Heart left ventricle (tissue), 16 donors: ENCODE results near the gene ZSCAN10. TPM values are rescaled to one million over a fixed set of nuclear protein-coding genes. Genes with fewer than 3 reads are reported as not detected.
A peak's percentile ranks its signal among the peaks of the same experiment; 100 is the strongest.

ENCODE experiments used
- ATAC-seq, 4 donors: fragments of 200-7000 bp; cut with Tn5 transposase; one replicate each; pipeline ENCODE4 v1.9.1; 2020 to 2022; ENCODE audit warnings: moderate library complexity in 4 of 4, mild to moderate bottlenecking in 3 of 4, moderate number of reproducible peaks in 1 of 4
- DNase-seq, 5 donors: peaks; one replicate each; pipeline ENCODE4 v3.0.0-alpha.2; 2020
- H3K27ac ChIP-seq, 12 donors: fragments of 200-600 bp; sonication (generic) in 4 of 12; one replicate each; pipeline versions ENCODE4 v1.5.0 to v1.8.0; 2016 to 2022; ENCODE audit warnings: mild to moderate bottlenecking in 2 of 12
- H3K27me3 ChIP-seq, 9 donors: fragments of 200-600 bp; sonication (generic) in 2 of 9; one replicate each; pipeline versions ENCODE4 v1.5.1 to v1.8.0; 2016 to 2022; ENCODE audit warnings: mild to moderate bottlenecking in 3 of 9
- H3K36me3 ChIP-seq, 9 donors: fragments of 200-600 bp; sonication (generic) in 2 of 9; one replicate each; pipeline versions ENCODE4 v1.5.0 to v1.8.0; 2018 to 2022; ENCODE audit warnings: mild to moderate bottlenecking in 2 of 9
- H3K4me1 ChIP-seq, 12 donors: fragments of 200-600 bp; sonication (generic) in 4 of 12; one replicate each; pipeline versions ENCODE4 v1.5.0 to v1.8.0; 2016 to 2022; ENCODE audit warnings: mild to moderate bottlenecking in 3 of 12
- H3K4me3 ChIP-seq, 12 donors: fragments of 200-600 bp; sonication (generic) in 4 of 12; one replicate each; pipeline versions ENCODE4 v1.5.0 to v1.8.0; 2017 to 2022; ENCODE audit warnings: mild to moderate bottlenecking in 9 of 12, moderate library complexity in 4 of 12
- H3K9me3 ChIP-seq, 12 donors: fragments of 200-600 bp; sonication (generic) in 4 of 12; one replicate each; pipeline versions ENCODE4 v1.5.0 to v1.8.0; 2016 to 2022; ENCODE audit warnings: mild to moderate bottlenecking in 1 of 12
- CTCF ChIP-seq, 12 donors: fragments of 200-600 bp; sonication (generic) in 4 of 12; IDR thresholded peaks; one replicate each; pipeline versions ENCODE4 v1.5.0 to v1.8.0; 2018 to 2022; ENCODE audit warnings: antibody characterized with exemption in 12 of 12, mild to moderate bottlenecking in 5 of 12
- POLR2A ChIP-seq, 2 donors: fragments of 450-650 bp; IDR thresholded peaks; one replicate each; pipeline ENCODE4 v1.6.1; 2017; ENCODE audit warnings: antibody characterized with exemption in 2 of 2, mild to moderate bottlenecking in 2 of 2, moderate library complexity in 2 of 2
- WGBS, 4 donors: extraction: QIAGEN DNeasy Blood & Tissue Kit in 2 of 4; methylation state at CpG; one replicate each; pipeline versions ENCODE4 v1.1.5 to v1.1.7; 2013 to 2018; 5-methylcytosine and 5-hydroxymethylcytosine counted together
- intact Hi-C, 10 donors: fragments of 100-400 bp; cut with DNase I; formaldehyde crosslinking; loops; one replicate each; pipeline versions ENCODE4 v1.11.1 to v1.14.2; 2022
- polyA plus RNA-seq, 2 donors: library from polyadenylated mRNA; stranded (reverse); fragments of 200-250 nt; gene quantifications; one replicate each; pipeline ENCODE4 v1.2.3, GENCODE V29; 2013
- total RNA-seq, 9 donors: library from RNA; depleted of rRNA in 2 of 9; stranded (reverse); fragments of >200 nt in 2 of 9; fragmentation: NEBNext Ultra II Directional in 3 of 9; extraction: Animal tissue kit (Norgen Biotek cat#: 25700) in 3 of 9; gene quantifications; one replicate each; pipeline versions ENCODE4 v1.1.0 to v1.2.4, GENCODE V29; 2016 to 2023
- donor health status: ischemic (EF 13 %, LVEDD 7.1; RV severe dilation, severe dysfunction).
- donor health status: healthy with polysubstance abuse.
- donor health status: DM: no; HTN: yes; CAD: no.
- donor health status: DM: no; HTN: no; CAD: no.
- donor health status: ischemic (EF 25% LVEDD 6.9; RV normal size, moderate dysfunction).
- donor health status: ischemic (EF 25% LVEDD 5.7; RV mildly dilated, moderate dysfunction).
- donor health status: healthy.
- donor health status: DM: yes; HTN: yes; CAD: no.
- donor health status: ischemic (EF 35%, LVEDD 5.7; RV mildly dilated, moderate dysfunction).
- donor health status: nonischemic (EF 11% LVEDD 7.7; RV severe dilation, severe dysfunction).
- donor health status: DM: yes; HTN: yes; CAD: no.
- donor health status: PGD.
- donor health status: ischemic (EF 29% LVEDD 5.4; RV normal size, mild dysfunction).
- donor health status: nonischemic (EF 23%, LVEDD 6.1; RV moderate dilation, normal function).

Gene ZSCAN10
- total and polyA plus RNA-seq, 11 donors, result not detected

GRCh38 chr16:3143598-3144320 lies 44.7 kb upstream of the ZSCAN10 start:
- Histone ChIP-seq H3K27ac (peak overlapping the region; percentile 69 to 95 (median 88)), H3K4me3 (peak overlapping the region in 1 of 12 donors; percentile 28), H3K36me3 (peaks cover 0 to 42% (median 25%) of the 10 kb centered on the region in 9 donors), H3K27me3 (no peaks in the 10 kb centered on the region), H3K9me3 (no peaks in the 10 kb centered on the region), H3K4me1 (peaks cover 0 to 34% (median 11%) of the 10 kb centered on the region in 12 donors)
- ATAC-seq (peak; percentile 77 to 93 (median 89)), DNase-seq (peak; percentile 63 to 83 (median 74))
- intact Hi-C loops, result no loop called here
- TF ChIP-seq CTCF (IDR thresholded peaks at IDR 0.05) (no peak), POLR2A (IDR thresholded peaks at IDR 0.05) (no peak)
- WGBS, 4 donors, result 59 to 66% (median 63%) methylated on average over 16 to 23 of the region's 23 CpGs

GRCh38 chr16:3143189-3143588 lies 44.1 kb upstream of the ZSCAN10 start:
- no peaks in the 10 kb centered on the region for H3K27me3 ChIP-seq
- peaks cover 0 to 48% (median 29%) of the 10 kb centered on the region in 9 donors for H3K36me3 ChIP-seq
- DNase-seq (peak in 2 of 5 donors; percentile 18 to 24), ATAC-seq (peak in 2 of 4 donors; percentile 2 to 3)
- H3K4me1 ChIP-seq, result peaks cover 0 to 34% (median 11%) of the 10 kb centered on the region in 12 donors
- peak overlapping the region; percentile 69 to 95 (median 88) for H3K27ac ChIP-seq
- TF ChIP-seq CTCF (IDR thresholded peaks at IDR 0.05), result no peak
- TF ChIP-seq POLR2A (IDR thresholded peaks at IDR 0.05), result no peak
- intact Hi-C loops, result no loop called here
- no peaks in the 10 kb centered on the region for H3K9me3 ChIP-seq
- peak overlapping the region in 1 of 12 donors; percentile 28 for H3K4me3 ChIP-seq
- WGBS, 4 donors, result 81 to 88% (median 85%) methylated on average over 10 to 11 of the region's 11 CpGs

DNA sequence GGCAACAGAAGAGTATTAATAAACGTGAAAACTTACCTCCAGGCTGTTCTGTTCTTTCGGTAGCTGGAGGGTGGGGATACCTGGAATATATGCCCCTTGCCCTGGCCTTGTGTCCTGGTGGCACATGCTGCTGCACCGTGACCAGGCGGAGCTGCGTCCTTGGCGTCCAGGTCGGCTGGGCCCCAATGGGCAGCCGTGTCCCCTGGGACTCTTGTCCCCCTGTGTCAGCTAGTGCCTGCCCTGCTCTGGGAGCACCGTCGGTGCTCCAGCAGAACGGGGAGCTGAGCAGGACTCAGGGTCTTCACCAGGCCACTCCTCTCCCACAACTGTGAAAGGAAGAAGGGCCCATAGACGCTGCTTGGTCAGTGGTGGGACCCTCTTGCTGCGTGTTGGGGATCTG lies 43.7 kb upstream of the ZSCAN10 start:
- ATAC-seq (no peak), DNase-seq (peak in 2 of 5 donors; percentile 25 to 61)
- H3K27ac ChIP-seq, result peak overlapping the region; percentile 69 to 95 (median 88)
- 88 to 96% (median 94%) methylated on average over 8 to 13 of the region's 13 CpGs for WGBS, 4 donors
- peaks cover 0 to 52% (median 30%) of the 10 kb centered on the region in 9 donors for H3K36me3 ChIP-seq
- peak overlapping the region in 1 of 12 donors; percentile 28 for H3K4me3 ChIP-seq
- intact Hi-C loops, result no loop called here
- H3K27me3 ChIP-seq, result no peaks in the 10 kb centered on the region
- H3K9me3 ChIP-seq, result no peaks in the 10 kb centered on the region
- H3K4me1 ChIP-seq, result peaks cover 0 to 34% (median 11%) of the 10 kb centered on the region in 12 donors
- TF ChIP-seq POLR2A (IDR thresholded peaks at IDR 0.05) (no peak), CTCF (IDR thresholded peaks at IDR 0.05) (no peak)

GRCh38 chr16:3142327-3142726 lies 43.2 kb upstream of the ZSCAN10 start:
- no peaks in the 10 kb centered on the region for H3K9me3 ChIP-seq
- DNase-seq (peak in 2 of 5 donors; percentile 28 to 44), ATAC-seq (no peak)
- H3K4me1 ChIP-seq, result peaks cover 0 to 35% (median 11%) of the 10 kb centered on the region in 12 donors
- peaks cover 0 to 56% (median 34%) of the 10 kb centered on the region in 9 donors for H3K36me3 ChIP-seq
- H3K4me3 ChIP-seq, result no peak overlapping the region
- intact Hi-C loops, result no loop called here
- H3K27ac ChIP-seq, result peak overlapping the region in 5 of 12 donors; percentile 69 to 94 (median 88)
- WGBS, 4 donors, result 95 to 97% (median 96%) methylated on average over 22 of the region's 22 CpGs
- H3K27me3 ChIP-seq, result no peaks in the 10 kb centered on the region
- TF ChIP-seq POLR2A (IDR thresholded peaks at IDR 0.05), result no peak
- TF ChIP-seq CTCF (IDR thresholded peaks at IDR 0.05), result no peak
